Measurements from ENCODE around the gene ZDHHC8. TPM values are rescaled to one million over a fixed set of nuclear protein-coding genes. Genes with fewer than 3 reads are reported as not detected.

The ZDHHC8 gene
- total RNA-seq, 2 donors from 2014 or later, result 27.9 to 34.1 TPM

DNA sequence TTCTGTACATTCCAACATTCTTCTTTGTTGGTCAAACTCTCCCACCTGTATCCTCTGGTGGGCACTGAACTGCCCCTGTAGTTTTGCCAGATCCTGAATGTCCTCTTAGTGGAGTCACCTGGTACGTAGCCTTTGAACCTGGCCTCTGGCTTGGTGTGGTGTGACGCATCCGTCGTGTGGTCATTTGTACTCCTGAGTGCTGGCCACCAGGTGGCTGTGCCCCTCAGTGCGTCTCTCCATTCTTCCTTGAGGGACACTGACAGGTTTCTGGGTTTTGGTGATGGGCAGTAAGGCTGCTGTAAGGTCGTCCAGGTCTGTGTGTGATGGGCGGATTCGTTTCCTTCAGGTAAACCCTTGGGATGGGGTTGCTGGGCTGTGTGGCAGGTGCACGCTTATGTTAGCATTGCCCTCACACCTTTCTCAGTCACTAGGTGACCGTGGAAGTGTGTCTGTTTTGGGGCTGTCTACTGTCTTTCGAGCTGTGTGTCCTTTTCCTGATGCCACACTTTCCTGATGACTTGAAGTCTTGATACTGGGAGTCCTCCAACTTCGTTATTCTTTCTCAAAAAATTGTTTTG is 29.3 kb upstream of the ZDHHC8 start:
- no peak for DNase-seq
- peaks cover 26% of the 10 kb centered on the region for H3K36me3 ChIP-seq
- H3K4me3 ChIP-seq, result no peak overlapping the region
- no peaks in the 10 kb centered on the region for H3K9me3 ChIP-seq
- TF ChIP-seq, protein P1, sequence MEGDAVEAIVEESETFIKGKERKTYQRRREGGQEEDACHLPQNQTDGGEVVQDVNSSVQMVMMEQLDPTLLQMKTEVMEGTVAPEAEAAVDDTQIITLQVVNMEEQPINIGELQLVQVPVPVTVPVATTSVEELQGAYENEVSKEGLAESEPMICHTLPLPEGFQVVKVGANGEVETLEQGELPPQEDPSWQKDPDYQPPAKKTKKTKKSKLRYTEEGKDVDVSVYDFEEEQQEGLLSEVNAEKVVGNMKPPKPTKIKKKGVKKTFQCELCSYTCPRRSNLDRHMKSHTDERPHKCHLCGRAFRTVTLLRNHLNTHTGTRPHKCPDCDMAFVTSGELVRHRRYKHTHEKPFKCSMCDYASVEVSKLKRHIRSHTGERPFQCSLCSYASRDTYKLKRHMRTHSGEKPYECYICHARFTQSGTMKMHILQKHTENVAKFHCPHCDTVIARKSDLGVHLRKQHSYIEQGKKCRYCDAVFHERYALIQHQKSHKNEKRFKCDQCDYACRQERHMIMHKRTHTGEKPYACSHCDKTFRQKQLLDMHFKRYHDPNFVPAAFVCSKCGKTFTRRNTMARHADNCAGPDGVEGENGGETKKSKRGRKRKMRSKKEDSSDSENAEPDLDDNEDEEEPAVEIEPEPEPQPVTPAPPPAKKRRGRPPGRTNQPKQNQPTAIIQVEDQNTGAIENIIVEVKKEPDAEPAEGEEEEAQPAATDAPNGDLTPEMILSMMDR (IDR thresholded peaks at IDR 0.05), result no peak
- no peaks in the 10 kb centered on the region for H3K4me1 ChIP-seq
- H3K9ac ChIP-seq (ENCODE audit: low read depth in 2 of 2, low read length in 2 of 2), result no peak overlapping the region
- no peaks in the 10 kb centered on the region for H3K27me3 ChIP-seq
- no peak overlapping the region for H3K27ac ChIP-seq
- intact Hi-C loops (cut with DNase I), result no loop called here

DNA sequence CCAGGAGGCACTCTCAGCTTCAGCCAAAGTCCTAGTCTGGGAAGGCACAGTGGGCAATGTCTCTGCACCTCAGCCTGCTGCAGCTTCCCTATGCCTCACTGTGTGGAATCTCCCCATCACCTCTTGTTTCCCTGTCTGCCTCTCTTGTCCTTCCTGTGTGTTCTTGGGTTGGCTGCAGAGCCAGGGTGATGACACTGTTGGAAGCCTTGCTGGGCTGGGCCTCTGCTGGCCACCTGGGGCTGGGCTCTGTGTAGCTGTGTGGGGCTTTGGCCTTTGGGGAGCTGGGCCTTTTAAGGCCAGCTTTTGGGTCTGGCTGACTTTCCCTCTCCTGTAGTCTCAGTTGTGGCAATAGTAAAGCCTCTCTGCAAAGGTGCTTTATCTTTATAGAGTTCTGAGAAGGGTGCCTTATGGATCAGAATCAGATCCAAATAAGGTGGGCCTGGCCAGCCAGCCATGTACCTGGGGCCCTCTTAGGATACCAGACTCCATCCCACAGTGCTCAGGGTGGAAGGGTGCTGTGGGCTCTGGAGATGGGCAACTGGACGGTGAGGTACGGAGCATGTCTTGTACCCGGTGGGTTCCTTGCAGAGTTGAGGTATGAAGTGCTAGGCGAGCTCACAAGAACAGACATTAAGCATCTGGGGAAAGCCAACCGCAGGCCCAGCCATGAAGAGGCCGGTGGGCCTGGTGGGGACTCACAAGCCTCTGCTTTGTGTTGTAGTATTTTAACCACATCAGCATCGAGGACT is 26.0 kb upstream of the ZDHHC8 start:
- no peaks in the 10 kb centered on the region for H3K4me1 ChIP-seq
- H3K36me3 ChIP-seq, result peaks cover 24% of the 10 kb centered on the region
- H3K9ac ChIP-seq (ENCODE audit: low read depth in 2 of 2, low read length in 2 of 2), result no peak overlapping the region

DNA sequence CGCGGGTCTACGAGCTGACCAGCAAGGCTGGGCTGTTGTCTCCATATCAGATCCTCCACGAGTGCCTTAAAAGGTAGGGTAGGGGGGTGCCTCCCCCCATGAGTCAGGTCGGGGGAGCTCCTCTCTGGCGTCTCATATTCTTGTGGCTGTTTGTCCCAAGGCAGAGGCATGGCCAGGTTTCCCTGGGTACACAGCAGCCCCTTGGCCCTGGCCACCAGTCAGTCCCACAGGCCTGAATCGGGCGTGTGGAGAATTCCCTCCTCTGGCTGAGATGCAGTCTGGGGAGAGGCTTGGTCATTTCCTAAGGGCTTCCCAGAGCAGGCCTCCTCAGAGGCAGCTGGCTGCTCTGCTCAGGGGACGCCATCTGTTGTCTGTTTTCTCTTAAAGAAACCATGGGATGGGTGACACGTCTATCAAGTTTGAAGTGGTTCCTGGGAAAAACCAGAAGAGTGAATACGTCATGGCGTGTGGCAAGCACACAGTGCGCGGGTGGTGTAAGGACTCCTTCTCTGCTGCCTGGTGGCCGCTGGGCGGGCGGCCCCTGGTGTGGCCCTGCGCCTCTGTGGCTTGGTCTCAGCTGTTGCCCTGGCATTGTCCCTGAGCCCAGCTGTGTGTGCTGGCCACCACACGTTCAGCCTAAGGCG is 25.3 kb upstream of the ZDHHC8 start:
- TF ChIP-seq, protein P1 (IDR thresholded peaks at IDR 0.05), result no peak
- intact Hi-C loops (cut with DNase I), result no loop called here
- H3K36me3 ChIP-seq, result peaks cover 23% of the 10 kb centered on the region
- no peaks in the 10 kb centered on the region for H3K9me3 ChIP-seq
- no peak overlapping the region for H3K9ac ChIP-seq (ENCODE audit: low read depth in 2 of 2, low read length in 2 of 2)
- no peaks in the 10 kb centered on the region for H3K27me3 ChIP-seq
- H3K4me1 ChIP-seq, result no peaks in the 10 kb centered on the region
- no peak overlapping the region for H3K4me3 ChIP-seq
- no peak overlapping the region for H3K27ac ChIP-seq
- no peak for DNase-seq

More for the DNA sequence above, 26.0 kb upstream of the ZDHHC8 start:
- TF ChIP-seq, protein P1 (IDR thresholded peaks at IDR 0.05), result no peak
- H3K27me3 ChIP-seq, result no peaks in the 10 kb centered on the region
- intact Hi-C loops (cut with DNase I), result no loop called here
- H3K9me3 ChIP-seq, result no peaks in the 10 kb centered on the region
- H3K27ac ChIP-seq, result no peak overlapping the region
- no peak for DNase-seq
- no peak overlapping the region for H3K4me3 ChIP-seq

DNA sequence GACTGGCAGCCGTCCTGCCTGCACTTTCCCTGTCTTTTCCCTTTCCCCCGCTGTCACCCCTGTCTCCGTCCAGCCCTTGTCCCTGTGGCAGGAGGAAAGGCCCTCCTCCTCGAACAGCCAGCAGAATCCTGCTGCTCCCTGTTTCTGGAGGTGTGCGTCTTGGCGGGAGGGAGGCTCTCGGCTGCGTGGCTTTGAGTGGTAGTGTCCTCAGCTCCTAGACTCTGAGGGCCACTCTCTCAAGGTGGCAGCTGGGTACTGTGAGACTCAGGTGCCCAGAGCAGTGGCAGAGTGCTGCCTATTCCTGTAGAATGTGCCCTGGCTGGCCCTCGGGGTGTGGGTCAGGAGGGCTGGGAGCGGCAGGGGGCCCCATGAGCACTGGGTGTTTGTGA is 24.8 kb upstream of the ZDHHC8 start:
- H3K4me1 ChIP-seq, result no peaks in the 10 kb centered on the region
- no peaks in the 10 kb centered on the region for H3K9me3 ChIP-seq
- peaks cover 23% of the 10 kb centered on the region for H3K36me3 ChIP-seq
- no peak overlapping the region for H3K4me3 ChIP-seq
- no peaks in the 10 kb centered on the region for H3K27me3 ChIP-seq
- H3K9ac ChIP-seq (ENCODE audit: low read depth in 2 of 2, low read length in 2 of 2), result no peak overlapping the region
- no peak for DNase-seq
- H3K27ac ChIP-seq, result no peak overlapping the region
- intact Hi-C loops (cut with DNase I), result no loop called here
- TF ChIP-seq, protein P1 (IDR thresholded peaks at IDR 0.05), result no peak

DNA sequence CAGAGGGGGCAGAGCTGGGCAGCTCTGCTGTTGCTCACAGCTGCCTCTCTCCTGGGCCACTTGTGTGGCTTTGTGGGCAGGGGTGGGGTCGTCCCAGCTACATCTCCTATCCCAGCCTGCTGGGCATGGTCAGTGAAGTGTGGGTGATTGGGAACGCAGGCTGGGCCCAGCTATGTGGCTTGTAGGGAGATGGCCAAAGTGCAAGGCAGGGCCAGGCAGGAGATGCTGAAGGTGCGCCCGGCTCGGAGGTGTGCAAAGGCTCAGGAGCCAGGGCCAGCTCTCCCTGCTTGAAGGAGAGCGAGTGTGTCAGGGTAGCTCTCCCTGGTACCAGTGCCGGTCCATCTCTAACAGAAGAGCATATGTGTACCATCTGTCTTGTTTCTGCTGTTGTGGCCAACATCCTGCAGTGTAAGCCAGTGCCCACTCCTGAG is 24.1 kb upstream of the ZDHHC8 start:
- no peak overlapping the region for H3K27ac ChIP-seq
- no peaks in the 10 kb centered on the region for H3K9me3 ChIP-seq
- H3K27me3 ChIP-seq, result no peaks in the 10 kb centered on the region
- no peak for DNase-seq
- no peak overlapping the region for H3K9ac ChIP-seq (ENCODE audit: low read depth in 2 of 2, low read length in 2 of 2)
- no peak overlapping the region for H3K4me3 ChIP-seq
- intact Hi-C loops (cut with DNase I), result no loop called here
- no peaks in the 10 kb centered on the region for H3K4me1 ChIP-seq
- TF ChIP-seq, protein P1 (IDR thresholded peaks at IDR 0.05), result no peak
- H3K36me3 ChIP-seq, result peaks cover 23% of the 10 kb centered on the region
